ENCODE data around the gene GYPA.
"Not testable (repeated sequence)": the region's sequence is repeated elsewhere in the genome, so short reads cannot be mapped to it uniquely, and the experiment has no call there.

DNA sequence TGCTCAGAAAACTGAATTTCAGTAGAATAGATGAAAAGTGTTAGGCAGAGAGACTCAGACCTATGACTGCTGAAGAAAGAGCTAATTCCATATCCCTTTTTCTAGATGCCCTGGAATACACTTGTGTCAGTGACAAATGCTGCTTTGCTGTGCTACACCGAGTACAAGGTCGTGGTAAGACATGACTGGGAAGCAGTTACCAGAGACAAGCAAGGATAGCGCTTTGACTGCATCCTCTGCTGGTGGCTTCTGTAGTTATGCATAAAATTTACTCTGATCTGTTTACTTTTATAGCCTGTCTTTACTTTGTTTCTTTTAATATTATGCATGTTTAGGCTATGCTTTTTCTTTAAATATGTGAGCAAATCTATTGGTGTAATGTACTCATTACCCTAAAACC is 58.5 kb downstream of the GYPA start:
- not testable (repeated sequence) for TF ChIP-seq POLR2A (IDR thresholded peaks at IDR 0.05)
- TF ChIP-seq, protein P1, sequence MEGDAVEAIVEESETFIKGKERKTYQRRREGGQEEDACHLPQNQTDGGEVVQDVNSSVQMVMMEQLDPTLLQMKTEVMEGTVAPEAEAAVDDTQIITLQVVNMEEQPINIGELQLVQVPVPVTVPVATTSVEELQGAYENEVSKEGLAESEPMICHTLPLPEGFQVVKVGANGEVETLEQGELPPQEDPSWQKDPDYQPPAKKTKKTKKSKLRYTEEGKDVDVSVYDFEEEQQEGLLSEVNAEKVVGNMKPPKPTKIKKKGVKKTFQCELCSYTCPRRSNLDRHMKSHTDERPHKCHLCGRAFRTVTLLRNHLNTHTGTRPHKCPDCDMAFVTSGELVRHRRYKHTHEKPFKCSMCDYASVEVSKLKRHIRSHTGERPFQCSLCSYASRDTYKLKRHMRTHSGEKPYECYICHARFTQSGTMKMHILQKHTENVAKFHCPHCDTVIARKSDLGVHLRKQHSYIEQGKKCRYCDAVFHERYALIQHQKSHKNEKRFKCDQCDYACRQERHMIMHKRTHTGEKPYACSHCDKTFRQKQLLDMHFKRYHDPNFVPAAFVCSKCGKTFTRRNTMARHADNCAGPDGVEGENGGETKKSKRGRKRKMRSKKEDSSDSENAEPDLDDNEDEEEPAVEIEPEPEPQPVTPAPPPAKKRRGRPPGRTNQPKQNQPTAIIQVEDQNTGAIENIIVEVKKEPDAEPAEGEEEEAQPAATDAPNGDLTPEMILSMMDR (IDR thresholded peaks at IDR 0.05) = not testable (repeated sequence)

Measured in uterus (tissue), 2 donors.